GM12878 (cell line): Measurements from ENCODE around the gene UBASH3B.

ENCODE experiments used
- CREM ChIP-seq: IDR thresholded peaks from 2 replicates; pipeline ENCODE4 v1.6.1; 2014; ENCODE audit warnings: antibody characterized with exemption, low read depth
- E2F4 ChIP-seq: IDR thresholded peaks from 2 replicates; pipeline ENCODE4 v1.6.1; 2012; ENCODE audit warnings: low read depth, low read length, improper control_type of control experiment
- FOXM1 ChIP-seq: IDR thresholded peaks from 2 replicates; pipeline ENCODE4 v1.6.1; 2012; ENCODE audit warnings: low read depth, mild to moderate bottlenecking, inconsistent platforms, low read length, moderate library complexity
- POLR2A ChIP-seq: IDR thresholded peaks from 2 replicates; pipeline ENCODE4 v1.6.1; 2011; ENCODE audit warnings: low read depth, mild to moderate bottlenecking, low read length
- POLR2AphosphoS5 ChIP-seq: IDR thresholded peaks from 2 replicates; pipeline ENCODE4 v1.6.1; 2011; ENCODE audit warnings: mild to moderate bottlenecking, low read length, inconsistent platforms

DNA sequence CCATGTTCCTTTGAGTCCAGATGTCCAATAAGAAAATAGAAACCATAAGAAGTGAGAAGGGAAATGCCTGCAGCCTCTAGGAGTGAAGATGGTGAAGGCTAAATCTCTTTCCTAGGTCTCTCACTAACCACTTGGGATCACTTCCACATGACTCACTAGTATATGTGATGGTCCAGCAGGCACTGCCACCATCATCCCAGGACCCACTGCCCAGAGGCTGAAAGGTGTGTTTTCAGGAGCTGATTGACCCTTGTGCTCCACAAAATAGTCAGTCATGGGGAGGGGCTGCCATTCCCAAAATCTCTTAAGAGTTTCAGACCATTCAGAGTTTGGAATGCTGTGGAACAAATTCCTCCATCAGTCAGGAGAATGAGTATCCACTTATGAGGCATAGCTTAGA, 22.9 kb downstream of the UBASH3B start:
- no peak for TF ChIP-seq POLR2AphosphoS5
- no peak for TF ChIP-seq E2F4
- TF ChIP-seq FOXM1, result no peak
- no peak for TF ChIP-seq POLR2A
- no peak for TF ChIP-seq CREM
